DND-41 (cell line): ENCODE results near the gene SRPK2.

Experiments used
- ATAC-seq: fragments of 200-7000 bp; cut with Tn5 transposase; 3 replicates; pipeline ENCODE4 v1.9.1; 2021; ENCODE audit warnings: low read depth; ENCODE audit not compliant: insufficient read depth
- DNase-seq: peaks from one replicate; pipeline ENCODE4 v3.0.0-alpha.2; 2020
- H2AFZ ChIP-seq: 2 replicates; pipeline ENCODE4 v1.6.0; 2012; ENCODE audit warnings: low read depth, low read length
- H3K27ac ChIP-seq: 2 replicates; pipeline ENCODE4 v1.5.1; 2012; ENCODE audit warnings: low read length, inconsistent platforms
- H3K27me3 ChIP-seq: fragments of 200-600 bp; sonication (generic); 2 replicates; pipeline ENCODE4 v1.6.0; 2012; ENCODE audit warnings: low read length, mild to moderate bottlenecking, inconsistent platforms; ENCODE audit not compliant: insufficient read depth, poor library complexity
- H3K36me3 ChIP-seq: 2 replicates; pipeline ENCODE4 v1.5.1; 2012; ENCODE audit warnings: low read length, inconsistent platforms; ENCODE audit not compliant: insufficient read depth
- H3K4me1 ChIP-seq: 2 replicates; pipeline ENCODE4 v1.5.1; 2012; ENCODE audit warnings: mild to moderate bottlenecking, low read length; ENCODE audit not compliant: insufficient read depth
- H3K4me2 ChIP-seq: 2 replicates; pipeline ENCODE4 v1.6.0; 2012; ENCODE audit warnings: mild to moderate bottlenecking, moderate library complexity, low read length, inconsistent platforms; ENCODE audit not compliant: insufficient read depth
- H3K4me3 ChIP-seq, 2 experiments: fragments of 200-600 bp in 1 of 2; shearing (Covaris generic) in 1 of 2; 2 replicates each; pipeline ENCODE4 v1.5.1; 2012 to 2016; ENCODE audit warnings: inconsistent platforms in 2 of 2, low read length in 2 of 2, mild to moderate bottlenecking in 2 of 2, low read depth in 1 of 2, moderate library complexity in 1 of 2
- H3K79me2 ChIP-seq: 2 replicates; pipeline ENCODE4 v1.6.0; 2012; ENCODE audit warnings: low read length, inconsistent platforms; ENCODE audit not compliant: insufficient read depth
- H3K9ac ChIP-seq: 2 replicates; pipeline ENCODE4 v1.6.0; 2012; ENCODE audit warnings: low read depth, mild to moderate bottlenecking, inconsistent platforms, low read length, moderate library complexity
- H3K9me3 ChIP-seq: 2 replicates; pipeline ENCODE4 v1.5.1; 2012; ENCODE audit warnings: low read length, moderate library complexity, mild to moderate bottlenecking, inconsistent platforms; ENCODE audit not compliant: insufficient read depth, severe bottlenecking
- H4K20me1 ChIP-seq: 2 replicates; pipeline ENCODE4 v1.6.0; 2012; ENCODE audit warnings: low read length; ENCODE audit not compliant: insufficient read depth
- EZH2 ChIP-seq: IDR thresholded peaks from 3 replicates; pipeline ENCODE4 v1.6.1; 2012; ENCODE audit warnings: borderline replicate concordance, low read depth, mild to moderate bottlenecking, moderate library complexity, low read length, inconsistent platforms; ENCODE audit not compliant: severe bottlenecking
- TF ChIP-seq, protein P1 (sequence below): IDR thresholded peaks from 2 replicates; pipeline ENCODE4 v1.5.1; 2012; ENCODE audit warnings: borderline replicate concordance, low read length, moderate library complexity, mild to moderate bottlenecking; ENCODE audit not compliant: poor library complexity, severe bottlenecking; ENCODE audit errors: extremely low read depth

The SRPK2 gene

DNA sequence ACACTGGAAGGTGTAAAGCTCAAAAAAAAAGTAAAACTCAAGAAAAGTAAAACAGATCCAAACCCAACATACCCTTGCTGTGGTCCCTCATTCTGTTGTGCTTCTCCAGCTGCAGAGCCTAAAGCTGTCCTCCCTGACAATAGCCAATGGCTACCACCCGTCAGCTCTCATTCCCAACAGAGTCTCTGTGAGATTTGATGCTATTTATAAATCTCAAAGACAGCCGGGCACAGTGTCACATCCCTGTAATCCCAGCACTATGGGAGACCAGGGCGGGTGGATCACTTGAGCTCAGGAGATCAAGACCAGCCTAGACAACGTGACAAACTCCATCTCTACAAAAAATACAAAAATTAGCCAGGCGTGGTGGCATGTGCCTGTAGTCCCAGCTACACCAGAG, 258.7 kb downstream of the SRPK2 start:
- ATAC-seq (no peak), DNase-seq (no peak)
- no peaks in the 10 kb centered on the region for H3K4me1 ChIP-seq
- H3K4me3 ChIP-seq, result no peak overlapping the region
- no peaks in the 10 kb centered on the region for H3K9me3 ChIP-seq
- H3K36me3 ChIP-seq, result peaks cover 100% of the 10 kb centered on the region
- H3K4me2 ChIP-seq, result no peak overlapping the region
- no peaks in the 10 kb centered on the region for H3K27me3 ChIP-seq
- no peak overlapping the region for H3K27ac ChIP-seq
- no peak overlapping the region for H2AFZ ChIP-seq
- H3K79me2 ChIP-seq, result peaks cover 100% of the 10 kb centered on the region
- peaks cover 90% of the 10 kb centered on the region for H4K20me1 ChIP-seq
- TF ChIP-seq, protein P1, sequence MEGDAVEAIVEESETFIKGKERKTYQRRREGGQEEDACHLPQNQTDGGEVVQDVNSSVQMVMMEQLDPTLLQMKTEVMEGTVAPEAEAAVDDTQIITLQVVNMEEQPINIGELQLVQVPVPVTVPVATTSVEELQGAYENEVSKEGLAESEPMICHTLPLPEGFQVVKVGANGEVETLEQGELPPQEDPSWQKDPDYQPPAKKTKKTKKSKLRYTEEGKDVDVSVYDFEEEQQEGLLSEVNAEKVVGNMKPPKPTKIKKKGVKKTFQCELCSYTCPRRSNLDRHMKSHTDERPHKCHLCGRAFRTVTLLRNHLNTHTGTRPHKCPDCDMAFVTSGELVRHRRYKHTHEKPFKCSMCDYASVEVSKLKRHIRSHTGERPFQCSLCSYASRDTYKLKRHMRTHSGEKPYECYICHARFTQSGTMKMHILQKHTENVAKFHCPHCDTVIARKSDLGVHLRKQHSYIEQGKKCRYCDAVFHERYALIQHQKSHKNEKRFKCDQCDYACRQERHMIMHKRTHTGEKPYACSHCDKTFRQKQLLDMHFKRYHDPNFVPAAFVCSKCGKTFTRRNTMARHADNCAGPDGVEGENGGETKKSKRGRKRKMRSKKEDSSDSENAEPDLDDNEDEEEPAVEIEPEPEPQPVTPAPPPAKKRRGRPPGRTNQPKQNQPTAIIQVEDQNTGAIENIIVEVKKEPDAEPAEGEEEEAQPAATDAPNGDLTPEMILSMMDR, result no peak
- no peak for TF ChIP-seq EZH2
- no peak overlapping the region for H3K9ac ChIP-seq

DNA sequence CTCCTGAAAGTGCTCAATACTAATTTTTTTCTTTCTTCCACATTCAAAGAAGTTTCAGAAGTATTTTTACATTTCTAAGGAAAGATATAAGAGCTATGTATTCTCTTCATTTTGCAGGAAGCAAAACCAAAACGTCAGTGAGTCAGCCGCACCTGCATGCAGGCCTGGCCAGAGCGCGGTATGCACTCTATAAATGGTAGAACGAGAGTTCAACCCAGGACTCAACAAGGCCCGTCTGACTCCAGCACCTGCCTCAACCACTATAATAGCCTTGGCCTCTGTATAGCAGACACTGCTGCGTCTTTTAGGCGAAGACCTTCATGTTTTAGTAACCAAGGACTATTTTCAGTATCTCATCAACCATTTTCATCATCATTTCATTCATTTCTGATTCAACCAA, 261.5 kb downstream of the SRPK2 start:
- Histone ChIP-seq H3K36me3 (peaks cover 99% of the 10 kb centered on the region), H3K27ac (no peak overlapping the region; the same call in 1 of the 2 replicates), H3K79me2 (peaks cover 96% of the 10 kb centered on the region), H2AFZ (no peak overlapping the region), H3K4me1 (no peaks in the 10 kb centered on the region), H3K9me3 (no peaks in the 10 kb centered on the region), H3K27me3 (no peaks in the 10 kb centered on the region), H4K20me1 (peaks cover 70% of the 10 kb centered on the region), H3K9ac (no peak overlapping the region), H3K4me2 (no peak overlapping the region), H3K4me3 (no peak overlapping the region)
- peak; percentile 54; the same call in 1 of the 3 replicates for ATAC-seq
- TF ChIP-seq, protein P1, result no peak
- TF ChIP-seq EZH2, result no peak
- no peak for DNase-seq

DNA sequence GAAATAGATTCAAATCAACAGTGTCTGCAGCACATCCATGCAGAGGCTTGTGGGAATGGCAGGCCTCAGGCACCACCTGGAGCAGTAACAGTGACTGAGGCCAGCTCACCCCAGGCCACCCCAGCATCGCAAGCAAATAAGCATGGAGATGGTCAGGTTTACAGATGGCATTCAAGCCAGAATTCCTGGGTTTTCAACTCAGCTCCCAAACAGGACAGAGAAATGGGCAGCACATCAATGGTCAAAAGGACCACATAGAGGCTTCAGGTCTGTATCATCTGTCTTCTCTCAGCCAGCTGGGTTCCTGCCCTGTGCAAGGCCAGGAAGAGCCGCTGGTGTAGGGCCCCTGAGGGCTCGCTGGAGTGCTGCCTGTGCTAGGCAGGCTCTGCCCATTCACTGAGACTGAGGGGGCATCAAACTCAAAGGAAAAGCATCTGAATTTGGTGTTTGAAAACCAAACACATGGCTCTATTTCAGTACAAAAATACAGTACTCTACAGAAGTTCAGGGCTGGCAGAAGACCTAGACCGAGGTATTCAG, 262.2 kb downstream of the SRPK2 start:
- Histone ChIP-seq H2AFZ (no peak overlapping the region), H3K4me1 (no peaks in the 10 kb centered on the region), H3K9me3 (no peaks in the 10 kb centered on the region), H3K4me2 (no peak overlapping the region), H3K27me3 (no peaks in the 10 kb centered on the region), H3K9ac (no peak overlapping the region), H3K4me3 (no peak overlapping the region), H3K79me2 (peaks cover 96% of the 10 kb centered on the region), H3K27ac (no peak overlapping the region; the same call in 1 of the 2 replicates), H4K20me1 (peaks cover 67% of the 10 kb centered on the region), H3K36me3 (peaks cover 99% of the 10 kb centered on the region)
- TF ChIP-seq EZH2, result no peak
- TF ChIP-seq, protein P1, result no peak
- DNase-seq, result no peak
- ATAC-seq, result no peak

DNA sequence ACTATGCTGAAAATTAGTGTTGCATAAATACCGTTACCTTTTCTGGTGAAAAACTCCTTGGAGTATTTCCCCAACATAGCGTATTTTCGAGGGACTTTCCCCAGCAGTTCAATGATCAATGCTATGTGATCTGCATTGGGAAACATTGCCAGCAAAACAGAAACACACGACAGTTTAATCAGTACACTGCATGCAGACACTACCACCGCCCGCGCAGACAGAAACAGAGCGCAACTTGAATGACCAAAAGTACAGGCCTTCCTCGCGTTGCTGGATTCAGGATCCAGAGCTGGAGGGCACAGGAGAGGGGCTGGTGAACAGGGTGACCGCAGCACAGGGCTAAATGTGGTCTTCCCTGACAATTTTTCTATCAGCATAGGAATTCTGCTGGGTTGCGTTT, 263.0 kb downstream of the SRPK2 start:
- Histone ChIP-seq H3K27me3 (no peaks in the 10 kb centered on the region), H3K4me1 (no peaks in the 10 kb centered on the region), H3K79me2 (peaks cover 95% of the 10 kb centered on the region), H3K36me3 (peaks cover 99% of the 10 kb centered on the region), H3K4me2 (no peak overlapping the region), H3K4me3 (no peak overlapping the region), H4K20me1 (peaks cover 62% of the 10 kb centered on the region), H3K9me3 (no peaks in the 10 kb centered on the region), H3K27ac (no peak overlapping the region; the same call in 1 of the 2 replicates), H2AFZ (no peak overlapping the region), H3K9ac (no peak overlapping the region)
- no peak for ATAC-seq
- DNase-seq, result no peak
- no peak for TF ChIP-seq EZH2
- TF ChIP-seq, protein P1, result no peak
